ENCODE measurements around the gene PRKN. TPM values are rescaled to one million over a fixed set of nuclear protein-coding genes. Genes with fewer than 3 reads are reported as not detected.

The PRKN gene
- total and polyA plus RNA-seq, 2 donors (not counting 3 experiments of a cell fraction or from before 2014, with no cell fraction given), result 0.06 TPM; not detected in 1

DNA sequence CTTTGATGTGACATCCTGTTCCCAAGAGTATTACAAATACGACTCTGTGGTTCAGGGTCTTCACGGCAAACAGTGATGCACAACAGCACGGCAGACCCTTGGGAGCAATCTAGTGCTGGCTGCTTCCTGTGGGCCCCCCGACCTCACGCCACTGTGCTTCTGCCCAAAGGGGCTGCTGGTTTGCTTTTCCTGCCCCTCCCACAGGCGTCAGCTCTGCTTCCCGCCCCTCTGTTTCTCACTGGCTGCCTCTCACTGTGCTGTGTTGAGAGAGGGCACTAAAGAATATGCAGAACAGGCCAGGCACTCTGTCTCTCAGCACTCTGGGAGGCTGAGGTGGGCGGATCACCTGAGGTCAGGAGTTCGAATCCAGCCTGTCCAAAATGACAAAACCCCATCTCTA is 899.2 kb downstream of the PRKN start:
- no peak overlapping the region for H3K4me3 ChIP-seq (replicated peaks in 1 of 3; ENCODE audit: insufficient read depth in 1 of 3, low read depth in 1 of 3, low read length in 3 of 3)
- no TSS peak for BruUV-seq (replicated peaks)
- POLR2A ChIA-PET, result no interaction called here
- H3K36me3 ChIP-seq (ENCODE audit: control insufficient read depth in 2 of 2, extremely low read depth in 1 of 2, insufficient read depth in 2 of 2, low read length in 2 of 2), result no peaks in the 10 kb centered on the region
- no peak overlapping the region for H2AFZ ChIP-seq (ENCODE audit: low read depth, low read length)
- H3K4me2 ChIP-seq (ENCODE audit: insufficient read depth, low read length), result no peak overlapping the region
- H3K4me1 ChIP-seq (ENCODE audit: control insufficient read depth, extremely low read depth, insufficient read depth, low read length), result no peaks in the 10 kb centered on the region
- dilution Hi-C loops (cut with MboI; ENCODE audit: extremely low pct_ligation_motif_present, low sequenced_read_pairs), result no loop called here
- CTCF ChIA-PET, result no interaction called here
- TF ChIP-seq FOS (IDR thresholded peaks at IDR 0.05; ENCODE audit: borderline replicate concordance, insufficient read depth, low read length) (no peak), JUN (IDR thresholded peaks at IDR 0.05; ENCODE audit: borderline replicate concordance, insufficient read depth, insufficient read length, low read depth) (no peak), MYC (IDR thresholded peaks at IDR 0.05; ENCODE audit: low read depth, low read length) (no peak), GATA2 (IDR thresholded peaks at IDR 0.05; ENCODE audit: insufficient read depth, insufficient read length, low read depth, low read length) (no peak), EZH2 (IDR thresholded peaks at IDR 0.05; ENCODE audit: borderline replicate concordance, low read depth, low read length, severe bottlenecking) (no peak), POLR2A (IDR thresholded peaks at IDR 0.05; ENCODE audit: low read depth, low read length) (no peak), POLR2AphosphoS5 (IDR thresholded peaks at IDR 0.05; ENCODE audit: insufficient read depth, low read depth, low read length) (no peak)
- TF ChIP-seq, protein P1, sequence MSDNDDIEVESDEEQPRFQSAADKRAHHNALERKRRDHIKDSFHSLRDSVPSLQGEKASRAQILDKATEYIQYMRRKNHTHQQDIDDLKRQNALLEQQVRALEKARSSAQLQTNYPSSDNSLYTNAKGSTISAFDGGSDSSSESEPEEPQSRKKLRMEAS (IDR thresholded peaks at IDR 0.05; ENCODE audit: insufficient read depth, insufficient read length), result no peak
- TF ChIP-seq, protein P2, sequence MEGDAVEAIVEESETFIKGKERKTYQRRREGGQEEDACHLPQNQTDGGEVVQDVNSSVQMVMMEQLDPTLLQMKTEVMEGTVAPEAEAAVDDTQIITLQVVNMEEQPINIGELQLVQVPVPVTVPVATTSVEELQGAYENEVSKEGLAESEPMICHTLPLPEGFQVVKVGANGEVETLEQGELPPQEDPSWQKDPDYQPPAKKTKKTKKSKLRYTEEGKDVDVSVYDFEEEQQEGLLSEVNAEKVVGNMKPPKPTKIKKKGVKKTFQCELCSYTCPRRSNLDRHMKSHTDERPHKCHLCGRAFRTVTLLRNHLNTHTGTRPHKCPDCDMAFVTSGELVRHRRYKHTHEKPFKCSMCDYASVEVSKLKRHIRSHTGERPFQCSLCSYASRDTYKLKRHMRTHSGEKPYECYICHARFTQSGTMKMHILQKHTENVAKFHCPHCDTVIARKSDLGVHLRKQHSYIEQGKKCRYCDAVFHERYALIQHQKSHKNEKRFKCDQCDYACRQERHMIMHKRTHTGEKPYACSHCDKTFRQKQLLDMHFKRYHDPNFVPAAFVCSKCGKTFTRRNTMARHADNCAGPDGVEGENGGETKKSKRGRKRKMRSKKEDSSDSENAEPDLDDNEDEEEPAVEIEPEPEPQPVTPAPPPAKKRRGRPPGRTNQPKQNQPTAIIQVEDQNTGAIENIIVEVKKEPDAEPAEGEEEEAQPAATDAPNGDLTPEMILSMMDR (IDR thresholded peaks at IDR 0.05; ENCODE audit: extremely low read depth in 1 of 2, insufficient read depth in 1 of 2, low read depth in 1 of 2, low read length in 2 of 2), result no peak
- no peak for DNase-seq (ENCODE audit: low read depth, low spot score)
- H3K79me2 ChIP-seq (ENCODE audit: control insufficient read depth, insufficient read depth, low read length), result no peaks in the 10 kb centered on the region
- FAIRE-seq, result no peak
- no peak overlapping the region for H3K27ac ChIP-seq (ENCODE audit: insufficient read depth, low read depth, low read length)
- no peaks in the 10 kb centered on the region for H4K20me1 ChIP-seq (replicated peaks; ENCODE audit: control insufficient read depth, extremely low read depth, insufficient read depth, low read length)
- no peaks in the 10 kb centered on the region for H3K9me3 ChIP-seq (replicated peaks; ENCODE audit: control insufficient read depth, insufficient read depth, low read length)
- H3K9ac ChIP-seq (replicated peaks; ENCODE audit: extremely low read depth, insufficient read depth, low read length), result no peak overlapping the region
- H3K9me1 ChIP-seq (replicated peaks; ENCODE audit: control insufficient read depth, extremely low read depth, insufficient read depth, low read length), result no peaks in the 10 kb centered on the region
- H3K27me3 ChIP-seq (ENCODE audit: control insufficient read depth in 2 of 2, insufficient read depth in 2 of 2, low read length in 2 of 2), result no peaks in the 10 kb centered on the region
- intact Hi-C loops (cut with micrococcal nuclease), result no loop called here

Measured in endothelial cell of umbilical vein (primary cell).